DMS 273 (cell line): ENCODE measurements around the gene PACS2.

ENCODE experiments used
- DNase-seq: peaks from one replicate; lab custom pipeline; 2025; ENCODE audit not compliant: unreplicated experiment; lab: John Stamatoyannopoulos, UW

PACS2 gene

GRCh38 chr14:105420101-105420973, 105.8 kb downstream of the PACS2 start:
- no peak for DNase-seq

- DNase-seq = no peak
Measured at GRCh38 chr14:105420974-105421674, 106.6 kb downstream of the PACS2 start.

GRCh38 chr14:105421723-105422615, 107.4 kb downstream of the PACS2 start:
- DNase-seq = no peak

GRCh38 chr14:105422695-105423487, 108.3 kb downstream of the PACS2 start:
- DNase-seq = no peak

- no peak for DNase-seq
Measured at GRCh38 chr14:105423488-105424195, 109.1 kb downstream of the PACS2 start.

GRCh38 chr14:105424861-105425260, 110.3 kb downstream of the PACS2 start:
- no peak for DNase-seq

- no peak for DNase-seq
Measured at GRCh38 chr14:105425823-105426247, 111.3 kb downstream of the PACS2 start.

GRCh38 chr14:105426416-105427130, 112.0 kb downstream of the PACS2 start:
- DNase-seq = no peak

- DNase-seq = no peak
Measured at GRCh38 chr14:105427412-105427811, 112.9 kb downstream of the PACS2 start.

GRCh38 chr14:105427936-105428485, 113.5 kb downstream of the PACS2 start:
- no peak for DNase-seq

- no peak for DNase-seq
Measured at GRCh38 chr14:105430042-105430441, 115.5 kb downstream of the PACS2 start.

GRCh38 chr14:105430565-105430964, 116.0 kb downstream of the PACS2 start:
- no peak for DNase-seq

- no peak for DNase-seq
Measured at GRCh38 chr14:105431256-105431655, 116.7 kb downstream of the PACS2 start.

- no peak for DNase-seq
Measured at GRCh38 chr14:105432657-105433056, 118.1 kb downstream of the PACS2 start.

- no peak for DNase-seq
Measured at GRCh38 chr14:105433161-105433605, 118.6 kb downstream of the PACS2 start.

- no peak for DNase-seq
Measured at GRCh38 chr14:105436402-105436801, 121.9 kb downstream of the PACS2 start.

GRCh38 chr14:105436891-105437722, 122.6 kb downstream of the PACS2 start:
- DNase-seq = no peak
